CD8-positive, alpha-beta memory T cell (primary cell): ENCODE results near the gene P3H3. TPM values are rescaled to one million over a fixed set of nuclear protein-coding genes. Genes with fewer than 3 reads are reported as not detected.
"Not testable (repeated sequence)": the region's sequence is repeated elsewhere in the genome, so short reads cannot be mapped to it uniquely, and the experiment has no call there.

Experiments
- CTCF ChIA-PET: fragments of 350-600 bp; sonication (Branson Sonifier 250); formaldehyde crosslinking; loops from one replicate; lab custom pipeline; 2021; ENCODE audit warnings: antibody characterized with exemption; lab: Charles Lee
- POLR2A ChIA-PET: fragments of 350-600 bp; sonication (Branson Sonifier 250); formaldehyde crosslinking; loops from one replicate; lab custom pipeline; 2021; ENCODE audit warnings: antibody characterized with exemption; lab: Charles Lee
- DNase-seq, 5 donors: peaks; one replicate each; pipeline versions ENCODE4 v3.0.0 to v3.0.0-alpha.2; 2020 to 2022; ENCODE audit warnings: mixed read lengths in 1 of 5
- H3K27ac ChIP-seq: one replicate; pipeline ENCODE4 v1.7.0; 2013; ENCODE audit warnings: low read depth, mild to moderate bottlenecking, low read length, moderate library complexity
- H3K27me3 ChIP-seq: 2 replicates; pipeline ENCODE4 v1.7.0; 2013; ENCODE audit warnings: low read length, mild to moderate bottlenecking; ENCODE audit not compliant: insufficient read depth, poor library complexity, severe bottlenecking
- H3K36me3 ChIP-seq: 2 replicates; pipeline ENCODE4 v1.7.0; 2013; ENCODE audit warnings: mild to moderate bottlenecking, low read length, moderate library complexity; ENCODE audit not compliant: insufficient read depth
- H3K4me1 ChIP-seq: 2 replicates; pipeline ENCODE4 v1.7.0; 2013; ENCODE audit warnings: mild to moderate bottlenecking, low read length, moderate library complexity; ENCODE audit not compliant: insufficient read depth
- H3K4me3 ChIP-seq: 2 replicates; pipeline ENCODE4 v1.7.0; 2013; ENCODE audit warnings: mild to moderate bottlenecking, low read length
- H3K9me3 ChIP-seq: 2 replicates; pipeline ENCODE4 v1.7.0; 2013; ENCODE audit warnings: mild to moderate bottlenecking, low read length
- H3K27ac Mint-ChIP-seq, 8 donors: one replicate each; pipeline ENCODE4 v1.8.0; 2020 to 2021; ENCODE audit warnings: mixed read lengths in 8 of 8, mild to moderate bottlenecking in 6 of 8, inconsistent platforms in 3 of 8, moderate library complexity in 3 of 8
- H3K27me3 Mint-ChIP-seq, 2 donors: one replicate each; pipeline ENCODE4 v1.8.0; 2020 to 2021; ENCODE audit warnings: mixed read lengths in 2 of 2, mild to moderate bottlenecking in 1 of 2, moderate library complexity in 1 of 2
- H3K36me3 Mint-ChIP-seq, 3 donors: one replicate each; pipeline ENCODE4 v1.8.0; 2020 to 2021; ENCODE audit warnings: mixed read lengths in 3 of 3, inconsistent platforms in 1 of 3, mild to moderate bottlenecking in 1 of 3
- H3K4me1 Mint-ChIP-seq, 3 donors: one replicate each; pipeline ENCODE4 v1.8.0; 2020 to 2021; ENCODE audit warnings: mixed read lengths in 3 of 3, inconsistent platforms in 1 of 3, mild to moderate bottlenecking in 1 of 3
- H3K4me3 Mint-ChIP-seq, 7 donors: one replicate each; pipeline ENCODE4 v1.8.0; 2020 to 2021; ENCODE audit warnings: mixed read lengths in 7 of 7, mild to moderate bottlenecking in 6 of 7, moderate library complexity in 4 of 7, inconsistent platforms in 2 of 7
- H3K9me3 Mint-ChIP-seq, 5 donors: one replicate each; pipeline ENCODE4 v1.8.0; 2020 to 2022; ENCODE audit warnings: mixed read lengths in 5 of 5, mild to moderate bottlenecking in 3 of 5, moderate library complexity in 2 of 5, inconsistent platforms in 1 of 5
- polyA plus RNA-seq: library from polyadenylated mRNA; unstranded; fragments of 300-500 nt; fragmentation: Illumina TruSeq; gene quantifications from one replicate; pipeline ENCODE4 v1.2.3, GENCODE V29; 2021
- total RNA-seq, 2 experiments: library from RNA; stranded (reverse); gene quantifications; one replicate each; pipeline ENCODE4 v1.2.3, GENCODE V29; 2021

P3H3 gene
- total and polyA plus RNA-seq, 3 experiments from 2014 or later, result 2.4 to 2.9 (median 2.5) TPM

GRCh38 chr12:6858799-6859198, 30.6 kb downstream of the P3H3 start:
- DNase-seq, result no peak
- no peaks in the 10 kb centered on the region for H3K27me3 ChIP-seq
- POLR2A ChIA-PET, result no interaction called here
- H3K4me3 ChIP-seq, result no peak overlapping the region
- Mint-ChIP-seq H3K27ac (no peak overlapping the region), H3K4me1 (peaks cover 6 to 16% (median 8%) of the 10 kb centered on the region in 3 donors), H3K4me3 (no peak overlapping the region), H3K9me3 (no peaks in the 10 kb centered on the region), H3K36me3 (peaks cover 14 to 86% (median 14%) of the 10 kb centered on the region in 3 donors), H3K27me3 (no peaks in the 10 kb centered on the region)
- peaks cover 7% of the 10 kb centered on the region for H3K4me1 ChIP-seq
- CTCF ChIA-PET, result interaction anchor here (1.2 to 3.7 kb wide), 2 partner anchors 14 to 106 kb away, joined by 3 to 13 read pairs; partner anchors contain the start of genes MLF2 and SPSB2
- no peak overlapping the region for H3K27ac ChIP-seq
- H3K9me3 ChIP-seq, result no peaks in the 10 kb centered on the region
- H3K36me3 ChIP-seq, result peaks cover 72% of the 10 kb centered on the region

- no peaks in the 10 kb centered on the region for H3K9me3 Mint-ChIP-seq
- peaks cover 16 to 92% (median 19%) of the 10 kb centered on the region in 3 donors for H3K36me3 Mint-ChIP-seq
- POLR2A ChIA-PET, result no interaction called here
These were observed 31.9 kb downstream of the P3H3 start for GRCh38 chr12:6860116-6860515.

GRCh38 chr12:6860942-6861341, 32.7 kb downstream of the P3H3 start:
- Histone ChIP-seq H3K9me3 (no peaks in the 10 kb centered on the region), H3K4me1 (no peaks in the 10 kb centered on the region), H3K27ac (no peak overlapping the region), H3K27me3 (no peaks in the 10 kb centered on the region), H3K4me3 (no peak overlapping the region), H3K36me3 (peaks cover 75% of the 10 kb centered on the region)
- Mint-ChIP-seq H3K27me3 (no peaks in the 10 kb centered on the region), H3K36me3 (peaks cover 16 to 93% (median 19%) of the 10 kb centered on the region in 3 donors), H3K9me3 (no peaks in the 10 kb centered on the region), H3K4me1 (peaks cover 0 to 5% (median 3%) of the 10 kb centered on the region in 3 donors), H3K27ac (no peak overlapping the region), H3K4me3 (no peak overlapping the region)
- DNase-seq, result no peak
- ChIA-PET POLR2A (interaction anchor here (1.2 kb wide), 2 partner anchors 9 to 12 kb away, joined by 4 to 5 read pairs; partner anchors contain the start of genes SPSB2 and USP5), CTCF (interaction anchor here (1.4 to 3.7 kb wide), 4 partner anchors 8 to 157 kb away, joined by 3 to 13 read pairs (median 7); partner anchors contain the start of genes LPCAT3, SPSB2 and USP5)

More at GRCh38 chr12:6860116-6860515, 31.9 kb downstream of the P3H3 start:
- Mint-ChIP-seq H3K27me3 (no peaks in the 10 kb centered on the region), H3K27ac (peak overlapping the region in 1 of 8 donors; percentile 4), H3K4me1 (peaks cover 0 to 4% (median 3%) of the 10 kb centered on the region in 3 donors), H3K4me3 (peak overlapping the region in 1 of 7 donors; percentile 20)
- no peaks in the 10 kb centered on the region for H3K27me3 ChIP-seq
- no peak overlapping the region for H3K4me3 ChIP-seq
- no peak for DNase-seq
- no peaks in the 10 kb centered on the region for H3K9me3 ChIP-seq
- no peak overlapping the region for H3K27ac ChIP-seq
- H3K36me3 ChIP-seq, result peaks cover 78% of the 10 kb centered on the region
- CTCF ChIA-PET, result interaction anchor here (1.5 to 3.7 kb wide), 3 partner anchors 8 to 158 kb away, joined by 3 to 13 read pairs (median 9); partner anchors contain the start of genes LPCAT3, SPSB2 and USP5
- peaks cover under 1% of the 10 kb centered on the region for H3K4me1 ChIP-seq

GRCh38 chr12:6861391-6861790, 33.2 kb downstream of the P3H3 start:
- Mint-ChIP-seq H3K27me3 (no peaks in the 10 kb centered on the region), H3K27ac (no peak overlapping the region), H3K9me3 (no peaks in the 10 kb centered on the region), H3K36me3 (peaks cover 16 to 89% (median 19%) of the 10 kb centered on the region in 3 donors), H3K4me1 (peaks cover 0 to 5% (median 3%) of the 10 kb centered on the region in 3 donors), H3K4me3 (no peak overlapping the region)
- no peak overlapping the region for H3K27ac ChIP-seq
- H3K4me3 ChIP-seq, result no peak overlapping the region
- POLR2A ChIA-PET, result interaction anchor here (0.6 to 1.2 kb wide), 3 partner anchors 9 to 64 kb away, joined by 3 to 5 read pairs (median 4); partner anchors contain the start of genes SPSB2 and USP5
- H3K36me3 ChIP-seq, result peaks cover 71% of the 10 kb centered on the region
- H3K9me3 ChIP-seq, result no peaks in the 10 kb centered on the region
- H3K27me3 ChIP-seq, result no peaks in the 10 kb centered on the region
- CTCF ChIA-PET, result interaction anchor here (1.4 to 3.7 kb wide), 4 partner anchors 8 to 157 kb away, joined by 3 to 13 read pairs (median 7); partner anchors contain the start of genes LPCAT3, SPSB2 and USP5
- no peak for DNase-seq
- no peaks in the 10 kb centered on the region for H3K4me1 ChIP-seq

- Histone ChIP-seq H3K9me3 (no peaks in the 10 kb centered on the region), H3K27ac (no peak overlapping the region), H3K36me3 (peaks cover 54% of the 10 kb centered on the region), H3K4me3 (no peak overlapping the region), H3K27me3 (no peaks in the 10 kb centered on the region), H3K4me1 (no peaks in the 10 kb centered on the region)
- Mint-ChIP-seq H3K27me3 (no peaks in the 10 kb centered on the region), H3K4me3 (no peak overlapping the region), H3K9me3 (no peaks in the 10 kb centered on the region), H3K36me3 (peaks cover 6 to 78% (median 10%) of the 10 kb centered on the region in 3 donors), H3K4me1 (peaks cover 1 to 11% (median 8%) of the 10 kb centered on the region in 3 donors), H3K27ac (no peak overlapping the region)
- ChIA-PET POLR2A (interaction anchor here (3.2 kb wide), 1 partner anchor 11 kb away, joined by 19 read pairs; the partner anchor contains the start of gene USP5), CTCF (interaction anchor here (2.8 kb wide), 1 partner anchor 10 kb away, joined by 12 read pairs; the partner anchor contains the start of gene SPSB2)
- no peak for DNase-seq
These were observed 34.8 kb downstream of the P3H3 start for GRCh38 chr12:6863033-6863432.

- Mint-ChIP-seq H3K36me3 (peaks cover 6 to 75% (median 10%) of the 10 kb centered on the region in 3 donors), H3K27me3 (no peaks in the 10 kb centered on the region), H3K4me3 (peak overlapping the region in 1 of 7 donors; percentile 96), H3K4me1 (peaks cover 9 to 19% (median 15%) of the 10 kb centered on the region in 3 donors), H3K9me3 (no peaks in the 10 kb centered on the region), H3K27ac (peak overlapping the region in 2 of 8 donors; percentile 33 to 91)
- H3K27ac ChIP-seq, result no peak overlapping the region
- DNase-seq, result no peak
- H3K9me3 ChIP-seq, result no peaks in the 10 kb centered on the region
- H3K4me1 ChIP-seq, result peaks cover 7% of the 10 kb centered on the region
- no peak overlapping the region for H3K4me3 ChIP-seq
- peaks cover 47% of the 10 kb centered on the region for H3K36me3 ChIP-seq
- no peaks in the 10 kb centered on the region for H3K27me3 ChIP-seq
- POLR2A ChIA-PET, result interaction anchor here (1.2 to 3.2 kb wide), 3 partner anchors 9 to 97 kb away, joined by 3 to 19 read pairs (median 3); partner anchors contain the start of genes SPSB2 and USP5
- CTCF ChIA-PET, result interaction anchor here (1.3 to 2.8 kb wide), 3 partner anchors 9 to 11 kb away, joined by 4 to 12 read pairs (median 5); partner anchors contain the start of gene SPSB2
These were observed 35.5 kb downstream of the P3H3 start for GRCh38 chr12:6863586-6864321.

- CTCF ChIA-PET, result interaction anchor here (0.8 to 11.0 kb wide), 6 partner anchors 7 to 94 kb away, joined by 4 to 135 read pairs (median 8); partner anchors contain the start of gene SPSB2
- H3K4me1 ChIP-seq, result peaks cover 20% of the 10 kb centered on the region
- H3K27me3 Mint-ChIP-seq, H3K9me3 ChIP-seq, H3K27me3 ChIP-seq, H3K9me3 Mint-ChIP-seq, H3K4me3 ChIP-seq, DNase-seq, H3K27ac ChIP-seq: not testable (repeated sequence)
- POLR2A ChIA-PET, result interaction anchor here (1.2 to 3.2 kb wide), 3 partner anchors 8 to 96 kb away, joined by 3 to 19 read pairs (median 3); partner anchors contain the start of genes SPSB2 and USP5
- peaks cover 46% of the 10 kb centered on the region for H3K36me3 ChIP-seq
- H3K4me3 Mint-ChIP-seq, result peak overlapping the region in 6 of 7 donors; percentile 39 to 96 (median 61)
- peak overlapping the region in 6 of 8 donors; percentile 16 to 95 (median 44) for H3K27ac Mint-ChIP-seq
- peaks cover 24 to 32% (median 25%) of the 10 kb centered on the region in 3 donors for H3K4me1 Mint-ChIP-seq
- peaks cover 5 to 75% (median 12%) of the 10 kb centered on the region in 3 donors for H3K36me3 Mint-ChIP-seq
These were observed 37.1 kb downstream of the P3H3 start for GRCh38 chr12:6865307-6865706.
